ENCODE results near the gene SCIN. TPM values are rescaled to one million over a fixed set of nuclear protein-coding genes. Genes with fewer than 3 reads are reported as not detected.
"Not testable (repeated sequence)": the region's sequence is repeated elsewhere in the genome, so short reads cannot be mapped to it uniquely, and the experiment has no call there.

SCIN gene
- total RNA-seq, 2 donors from 2014 or later = 0.67 to 0.93 TPM

DNA sequence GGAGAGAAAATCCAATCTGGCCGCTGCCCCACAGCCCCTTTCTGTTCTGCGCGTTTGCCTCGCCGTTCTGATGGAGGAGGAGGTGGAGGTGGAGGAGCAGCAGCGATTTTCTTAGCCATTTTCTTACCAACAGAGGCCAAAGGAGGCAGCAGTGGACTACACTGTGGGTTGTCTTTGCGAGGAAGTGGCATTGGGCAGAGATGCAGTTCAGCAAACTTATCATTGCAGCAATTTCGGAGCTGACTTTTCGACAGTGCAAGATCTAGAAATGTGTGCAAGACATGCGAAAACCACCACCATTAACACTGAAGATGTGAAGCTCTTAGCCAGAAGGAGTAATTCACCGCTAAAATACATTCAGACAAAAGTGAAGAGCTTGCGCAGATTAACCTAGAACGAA lies 115.0 kb downstream of the SCIN start:
- Histone ChIP-seq H3K36me3 (no peaks in the 10 kb centered on the region), H3K4me1 (peaks cover 0 to 12% of the 10 kb centered on the region in 2 donors), H3K9me3 (no peaks in the 10 kb centered on the region), H3K27ac (peak overlapping the region in 1 of 2 donors; percentile 87), H3K27me3 (no peaks in the 10 kb centered on the region), H3K4me3 (peak overlapping the region in 1 of 2 donors; percentile 93)
- DNase-seq (ENCODE audit: low spot score) = peak; percentile 64
- TF ChIP-seq, protein P1, sequence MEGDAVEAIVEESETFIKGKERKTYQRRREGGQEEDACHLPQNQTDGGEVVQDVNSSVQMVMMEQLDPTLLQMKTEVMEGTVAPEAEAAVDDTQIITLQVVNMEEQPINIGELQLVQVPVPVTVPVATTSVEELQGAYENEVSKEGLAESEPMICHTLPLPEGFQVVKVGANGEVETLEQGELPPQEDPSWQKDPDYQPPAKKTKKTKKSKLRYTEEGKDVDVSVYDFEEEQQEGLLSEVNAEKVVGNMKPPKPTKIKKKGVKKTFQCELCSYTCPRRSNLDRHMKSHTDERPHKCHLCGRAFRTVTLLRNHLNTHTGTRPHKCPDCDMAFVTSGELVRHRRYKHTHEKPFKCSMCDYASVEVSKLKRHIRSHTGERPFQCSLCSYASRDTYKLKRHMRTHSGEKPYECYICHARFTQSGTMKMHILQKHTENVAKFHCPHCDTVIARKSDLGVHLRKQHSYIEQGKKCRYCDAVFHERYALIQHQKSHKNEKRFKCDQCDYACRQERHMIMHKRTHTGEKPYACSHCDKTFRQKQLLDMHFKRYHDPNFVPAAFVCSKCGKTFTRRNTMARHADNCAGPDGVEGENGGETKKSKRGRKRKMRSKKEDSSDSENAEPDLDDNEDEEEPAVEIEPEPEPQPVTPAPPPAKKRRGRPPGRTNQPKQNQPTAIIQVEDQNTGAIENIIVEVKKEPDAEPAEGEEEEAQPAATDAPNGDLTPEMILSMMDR (IDR thresholded peaks at IDR 0.05) = peak; percentile 17 to 61

DNA sequence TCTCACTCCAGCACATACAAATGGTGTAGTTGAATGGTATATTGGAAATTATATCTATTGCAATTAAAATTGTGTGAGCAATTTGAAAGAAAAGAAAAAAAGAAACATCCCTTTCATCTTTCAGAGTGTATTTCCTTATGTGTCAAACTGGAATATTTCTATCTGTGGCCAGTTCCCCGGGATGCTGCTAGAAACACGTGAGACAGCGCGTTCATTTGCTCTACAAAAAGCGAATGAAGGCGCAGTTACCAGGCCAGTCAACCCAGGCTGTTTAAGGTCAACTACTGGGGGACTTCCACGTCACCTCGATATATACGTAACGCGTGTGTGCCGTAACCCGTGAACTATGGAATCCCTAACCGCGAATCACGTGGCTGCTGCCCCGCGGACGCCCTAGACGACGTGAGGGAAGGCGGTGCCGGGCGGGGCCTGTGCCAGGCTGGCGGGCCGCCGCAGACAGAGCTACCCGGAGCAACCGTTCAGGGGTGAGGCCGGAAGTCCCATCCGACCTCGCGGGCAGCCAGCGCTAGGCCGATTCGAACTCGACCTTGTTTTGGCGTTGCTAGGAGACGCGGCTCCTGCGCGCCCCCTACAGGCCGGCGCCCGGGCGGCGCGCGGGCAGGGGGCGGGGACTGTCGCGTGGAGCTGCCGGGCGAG lies 115.8 kb downstream of the SCIN start:
- Histone ChIP-seq H3K36me3 (no peaks in the 10 kb centered on the region), H3K4me1 (peaks cover 0 to 16% of the 10 kb centered on the region in 2 donors), H3K27ac (peak overlapping the region; percentile 87 to 90), H3K4me3 (peak overlapping the region; percentile 77 to 93), H3K9me3 (no peaks in the 10 kb centered on the region), H3K27me3 (no peaks in the 10 kb centered on the region)
- DNase-seq (ENCODE audit: low spot score) = peak; percentile 94
- TF ChIP-seq, protein P1 (IDR thresholded peaks at IDR 0.05) = peak; percentile 88 to 94

DNA sequence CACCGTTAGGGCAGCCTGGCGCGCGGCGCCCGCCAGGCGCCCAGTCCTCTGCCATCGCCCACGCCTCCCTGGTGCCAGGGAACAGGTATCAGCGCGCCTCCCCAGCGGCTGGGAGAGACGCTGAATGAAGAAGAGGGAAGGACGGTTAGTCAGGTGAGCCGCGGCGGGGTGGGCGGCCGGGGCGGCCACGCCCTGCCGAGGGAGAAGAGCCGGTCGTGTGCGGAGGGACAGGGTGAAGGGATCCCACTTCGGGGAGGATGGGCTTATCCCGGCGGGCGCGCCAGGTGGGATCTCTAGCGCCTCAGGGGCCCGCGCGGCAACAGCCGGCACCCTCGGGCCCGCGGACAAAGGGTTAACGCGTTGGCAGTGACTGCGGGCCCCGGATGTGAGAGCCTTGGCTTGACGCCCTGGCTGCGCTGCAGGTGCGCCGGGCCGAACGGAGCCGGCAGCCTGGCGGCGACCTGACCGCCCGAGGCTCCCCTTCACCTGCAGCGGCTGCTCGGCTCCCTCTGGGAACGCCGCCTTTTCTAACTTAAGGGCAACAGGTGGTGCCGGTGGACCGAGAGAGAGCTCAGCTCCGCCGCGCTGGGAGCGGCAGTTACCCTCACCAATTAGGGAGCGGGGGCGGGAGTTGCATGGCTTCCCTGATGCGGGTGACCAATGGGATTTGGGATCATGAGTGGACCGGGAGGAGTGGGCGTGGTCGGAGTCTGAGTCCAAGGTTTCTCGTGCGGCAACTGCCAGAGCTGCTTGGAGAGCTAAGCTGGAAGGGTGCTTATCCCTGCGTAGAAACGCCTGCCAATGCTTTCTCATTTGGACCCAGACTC lies 116.6 kb downstream of the SCIN start, which contains the start of gene ARL4A:
Gene ARL4A (plus strand): TSS at position 743 of the 827 bp plus-strand sequence. CDS start 622 bp downstream, outside the sequence.
- no peaks in the 10 kb centered on the region for H3K9me3 ChIP-seq
- peak within 1 kb of the TSS; percentile 87 to 90 for H3K27ac ChIP-seq
- H3K4me1 ChIP-seq = peaks cover 0 to 16% of the 10 kb centered on the region in 2 donors
- H3K36me3 ChIP-seq = no peaks in the 10 kb centered on the region
- H3K27me3 ChIP-seq = no peaks in the 10 kb centered on the region
- DNase-seq (ENCODE audit: low spot score) = peak; percentile 100
- TF ChIP-seq, protein P1 (IDR thresholded peaks at IDR 0.05) = peak in 1 of 2 donors; percentile 51
- H3K4me3 ChIP-seq = peak within 1 kb of the TSS; percentile 77 to 93

DNA sequence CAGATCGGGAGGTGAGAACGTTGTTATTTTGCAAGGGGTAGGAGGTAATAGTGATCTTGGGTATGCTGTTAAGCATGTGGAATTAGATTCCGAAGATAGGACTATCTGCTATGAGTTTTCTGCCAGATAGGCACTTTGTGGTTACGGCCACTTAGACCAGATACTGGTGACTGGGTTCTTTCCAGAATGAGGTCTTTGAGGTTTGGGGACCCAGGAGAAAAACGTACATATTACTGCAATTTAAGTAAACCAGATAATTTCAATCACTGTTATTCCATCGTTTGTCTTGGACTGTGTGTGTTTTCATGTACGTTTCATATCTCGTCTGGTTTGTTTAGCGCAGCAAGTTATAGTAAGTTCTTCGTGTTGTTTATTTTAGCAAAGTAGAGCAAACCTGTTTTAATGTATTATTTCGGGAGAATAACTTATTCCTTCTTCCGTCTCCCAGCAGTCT lies 117.2 kb downstream of the SCIN start:
- no peaks in the 10 kb centered on the region for H3K9me3 ChIP-seq
- no peaks in the 10 kb centered on the region for H3K36me3 ChIP-seq
- TF ChIP-seq, protein P1 (IDR thresholded peaks at IDR 0.05) = no peak
- DNase-seq (ENCODE audit: low spot score) = no peak
- H3K27me3 ChIP-seq = no peaks in the 10 kb centered on the region
- H3K27ac ChIP-seq = peak overlapping the region; percentile 87 to 90
- peaks cover 0 to 16% of the 10 kb centered on the region in 2 donors for H3K4me1 ChIP-seq
- H3K4me3 ChIP-seq = peak overlapping the region; percentile 77 to 93

DNA sequence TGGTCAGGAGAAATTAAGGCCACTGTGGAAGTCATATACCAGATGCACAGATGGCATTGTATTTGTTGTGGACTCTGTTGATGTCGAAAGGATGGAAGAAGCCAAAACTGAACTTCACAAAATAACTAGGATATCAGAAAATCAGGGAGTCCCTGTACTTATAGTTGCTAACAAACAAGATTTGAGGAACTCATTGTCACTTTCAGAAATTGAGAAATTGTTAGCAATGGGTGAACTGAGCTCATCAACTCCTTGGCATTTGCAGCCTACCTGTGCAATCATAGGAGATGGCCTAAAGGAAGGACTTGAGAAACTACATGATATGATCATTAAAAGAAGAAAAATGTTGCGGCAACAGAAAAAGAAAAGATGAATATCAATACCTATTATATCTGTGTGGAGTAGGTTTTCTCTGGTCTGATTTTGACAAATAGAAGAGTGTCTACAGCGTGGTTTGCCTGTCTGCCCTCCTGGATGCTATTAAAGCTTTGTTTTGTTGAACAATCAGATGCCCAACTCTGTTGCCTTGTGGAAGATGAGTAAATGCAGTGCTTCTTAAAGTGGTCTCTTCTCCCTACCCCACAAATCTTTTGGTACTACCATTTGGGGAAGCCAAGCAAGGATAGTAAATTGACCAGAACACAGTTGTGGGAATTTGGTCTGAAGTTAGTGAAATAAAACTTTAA lies 118.1 kb downstream of the SCIN start:
- not testable (repeated sequence) for H3K9me3 ChIP-seq; DNase-seq (ENCODE audit: low spot score); H3K36me3 ChIP-seq; H3K27ac ChIP-seq; H3K27me3 ChIP-seq
- H3K4me3 ChIP-seq = peak overlapping the region; percentile 77 to 93
- H3K4me1 ChIP-seq = peaks cover 0 to 16% of the 10 kb centered on the region in 2 donors

Data from right atrium auricular region (tissue), 2 donors.